ENCODE data around the gene MYBBP1A.

MYBBP1A gene

GRCh38 chr17:4536742-4537411 lies 18.3 kb downstream of the MYBBP1A start:
- no peak for DNase-seq (ENCODE audit: low read depth in 2 of 2)

- no peak for DNase-seq (ENCODE audit: low read depth in 2 of 2)
Observed at GRCh38 chr17:4536259-4536741, 18.9 kb downstream of the MYBBP1A start.

GRCh38 chr17:4535667-4536258 lies 19.4 kb downstream of the MYBBP1A start:
- DNase-seq (ENCODE audit: low read depth in 2 of 2) = no peak

- no peak for DNase-seq (ENCODE audit: low read depth in 2 of 2)
Observed at GRCh38 chr17:4534928-4535666, 20.1 kb downstream of the MYBBP1A start.

- DNase-seq (ENCODE audit: low read depth in 2 of 2) = no peak
Observed at GRCh38 chr17:4534515-4534914, 20.7 kb downstream of the MYBBP1A start.

- DNase-seq (ENCODE audit: low read depth in 2 of 2) = no peak
Observed at GRCh38 chr17:4533523-4534504, 21.4 kb downstream of the MYBBP1A start.

GRCh38 chr17:4532860-4533522 lies 22.2 kb downstream of the MYBBP1A start:
- DNase-seq (ENCODE audit: low read depth in 2 of 2) = no peak

GRCh38 chr17:4531988-4532736 lies 23.0 kb downstream of the MYBBP1A start:
- no peak for DNase-seq (ENCODE audit: low read depth in 2 of 2)

GRCh38 chr17:4530799-4531730 lies 24.1 kb downstream of the MYBBP1A start:
- no peak for DNase-seq (ENCODE audit: low read depth in 2 of 2)

GRCh38 chr17:4529533-4530152 lies 25.5 kb downstream of the MYBBP1A start:
- no peak for DNase-seq (ENCODE audit: low read depth in 2 of 2)

- DNase-seq (ENCODE audit: low read depth in 2 of 2) = no peak
Observed at GRCh38 chr17:4527566-4528125, 27.5 kb downstream of the MYBBP1A start.

- DNase-seq (ENCODE audit: low read depth in 2 of 2) = no peak
Observed at GRCh38 chr17:4527134-4527533, 28.1 kb downstream of the MYBBP1A start.

- DNase-seq (ENCODE audit: low read depth in 2 of 2) = no peak
Observed at GRCh38 chr17:4525691-4526397, 29.3 kb downstream of the MYBBP1A start.

GRCh38 chr17:4523946-4524345 lies 31.2 kb downstream of the MYBBP1A start:
- no peak for DNase-seq (ENCODE audit: low read depth in 2 of 2)

- DNase-seq (ENCODE audit: low read depth in 2 of 2) = no peak
Observed at GRCh38 chr17:4522661-4523060, 32.5 kb downstream of the MYBBP1A start.

GRCh38 chr17:4520894-4521600 lies 34.1 kb downstream of the MYBBP1A start:
- DNase-seq (ENCODE audit: low read depth in 2 of 2) = no peak
